GM12878 (cell line): Measurements from ENCODE around the gene PLXND1. TPM values are rescaled to one million over a fixed set of nuclear protein-coding genes. Genes with fewer than 3 reads are reported as not detected.

Experiments used
- SMC3 ChIP-seq: IDR thresholded peaks from 2 replicates; pipeline ENCODE4 v1.6.1; 2011; ENCODE audit warnings: low read length, improper control_type of control experiment, borderline replicate concordance
- ZNF384 ChIP-seq: IDR thresholded peaks from 2 replicates; pipeline ENCODE4 v1.6.1; 2012; ENCODE audit warnings: low read depth, mild to moderate bottlenecking, low read length, improper control_type of control experiment, borderline replicate concordance
- polyA plus RNA-seq, 11 experiments: library from polyadenylated mRNA; depleted of rRNA in 4 of 11; unstranded in 6 of 11; stranded (reverse) in 5 of 11; fragments of >200 nt; fragmentation: Nextera tagmentation in 4 of 11; fragmentation: Illumina TruSeq in 1 of 11; extraction: Ambion mirVana in 4 of 11; extraction: Trizol in 1 of 11; gene quantifications; 1 replicate in 1 of 11; 2 replicates in 10 of 11; pipeline versions ENCODE4 v1.2.1 to v1.2.3, GENCODE V29; 2011 to 2016; ENCODE audit warnings: inconsistent platforms in 2 of 11, missing spikeins in 2 of 11, low read depth in 1 of 11
- total RNA-seq, 4 experiments: library from RNA; depleted of rRNA in 3 of 4; stranded (reverse); fragments of >200 nt in 3 of 4; fragmentation: Illumina TruSeq in 1 of 4; extraction: Trizol in 1 of 4; gene quantifications; 2 replicates each; pipeline versions ENCODE4 v1.2.1 to v1.2.3, GENCODE V29; 2013 to 2021
- TF ChIP-seq, protein P1 (sequence below): IDR thresholded peaks from 2 replicates; pipeline ENCODE4 v1.6.1; 2012; ENCODE audit warnings: improper control_type of control experiment, low read depth, low read length; ENCODE audit not compliant: insufficient replicate concordance
- TF ChIP-seq, protein P2 (sequence below): fragments of 450-650 bp; formaldehyde crosslinking; IDR thresholded peaks from 2 replicates; pipeline ENCODE4 v1.4.0; 2020; ENCODE audit warnings: mild to moderate bottlenecking, moderate library complexity

The PLXND1 gene
- total and polyA plus RNA-seq, 10 of the 15 experiments (the other 5 are each of a cell fraction or from before 2014, with no cell fraction given), result 0.01 to 2.3 (median 0.72) TPM; not detected in 7

DNA sequence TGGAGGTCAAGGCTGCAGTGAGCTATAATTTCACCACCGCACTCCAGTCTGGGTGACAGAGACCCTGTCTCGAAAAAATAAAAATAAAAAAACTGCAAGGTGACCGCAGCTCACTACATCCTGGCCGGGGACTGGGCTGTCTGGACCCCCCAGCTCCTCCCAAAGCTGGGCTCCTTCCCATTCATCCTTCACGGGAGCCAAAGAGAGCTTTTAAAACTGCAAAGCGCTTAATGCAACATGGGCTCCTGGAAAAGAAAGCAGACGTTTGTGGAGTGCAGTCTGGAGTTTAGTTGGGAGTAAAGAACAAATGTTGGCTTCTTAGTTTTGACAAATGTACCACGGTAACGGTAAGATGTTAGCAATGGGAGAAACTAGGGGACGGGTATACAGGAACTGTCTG, 12.1 kb downstream of the PLXND1 start (continued):
- TF ChIP-seq, protein P1, sequence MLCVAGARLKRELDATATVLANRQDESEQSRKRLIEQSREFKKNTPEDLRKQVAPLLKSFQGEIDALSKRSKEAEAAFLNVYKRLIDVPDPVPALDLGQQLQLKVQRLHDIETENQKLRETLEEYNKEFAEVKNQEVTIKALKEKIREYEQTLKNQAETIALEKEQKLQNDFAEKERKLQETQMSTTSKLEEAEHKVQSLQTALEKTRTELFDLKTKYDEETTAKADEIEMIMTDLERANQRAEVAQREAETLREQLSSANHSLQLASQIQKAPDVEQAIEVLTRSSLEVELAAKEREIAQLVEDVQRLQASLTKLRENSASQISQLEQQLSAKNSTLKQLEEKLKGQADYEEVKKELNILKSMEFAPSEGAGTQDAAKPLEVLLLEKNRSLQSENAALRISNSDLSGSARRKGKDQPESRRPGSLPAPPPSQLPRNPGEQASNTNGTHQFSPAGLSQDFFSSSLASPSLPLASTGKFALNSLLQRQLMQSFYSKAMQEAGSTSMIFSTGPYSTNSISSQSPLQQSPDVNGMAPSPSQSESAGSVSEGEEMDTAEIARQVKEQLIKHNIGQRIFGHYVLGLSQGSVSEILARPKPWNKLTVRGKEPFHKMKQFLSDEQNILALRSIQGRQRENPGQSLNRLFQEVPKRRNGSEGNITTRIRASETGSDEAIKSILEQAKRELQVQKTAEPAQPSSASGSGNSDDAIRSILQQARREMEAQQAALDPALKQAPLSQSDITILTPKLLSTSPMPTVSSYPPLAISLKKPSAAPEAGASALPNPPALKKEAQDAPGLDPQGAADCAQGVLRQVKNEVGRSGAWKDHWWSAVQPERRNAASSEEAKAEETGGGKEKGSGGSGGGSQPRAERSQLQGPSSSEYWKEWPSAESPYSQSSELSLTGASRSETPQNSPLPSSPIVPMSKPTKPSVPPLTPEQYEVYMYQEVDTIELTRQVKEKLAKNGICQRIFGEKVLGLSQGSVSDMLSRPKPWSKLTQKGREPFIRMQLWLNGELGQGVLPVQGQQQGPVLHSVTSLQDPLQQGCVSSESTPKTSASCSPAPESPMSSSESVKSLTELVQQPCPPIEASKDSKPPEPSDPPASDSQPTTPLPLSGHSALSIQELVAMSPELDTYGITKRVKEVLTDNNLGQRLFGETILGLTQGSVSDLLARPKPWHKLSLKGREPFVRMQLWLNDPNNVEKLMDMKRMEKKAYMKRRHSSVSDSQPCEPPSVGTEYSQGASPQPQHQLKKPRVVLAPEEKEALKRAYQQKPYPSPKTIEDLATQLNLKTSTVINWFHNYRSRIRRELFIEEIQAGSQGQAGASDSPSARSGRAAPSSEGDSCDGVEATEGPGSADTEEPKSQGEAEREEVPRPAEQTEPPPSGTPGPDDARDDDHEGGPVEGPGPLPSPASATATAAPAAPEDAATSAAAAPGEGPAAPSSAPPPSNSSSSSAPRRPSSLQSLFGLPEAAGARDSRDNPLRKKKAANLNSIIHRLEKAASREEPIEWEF, result no peak
- TF ChIP-seq SMC3 (no peak), ZNF384 (no peak)
- TF ChIP-seq, protein P2, sequence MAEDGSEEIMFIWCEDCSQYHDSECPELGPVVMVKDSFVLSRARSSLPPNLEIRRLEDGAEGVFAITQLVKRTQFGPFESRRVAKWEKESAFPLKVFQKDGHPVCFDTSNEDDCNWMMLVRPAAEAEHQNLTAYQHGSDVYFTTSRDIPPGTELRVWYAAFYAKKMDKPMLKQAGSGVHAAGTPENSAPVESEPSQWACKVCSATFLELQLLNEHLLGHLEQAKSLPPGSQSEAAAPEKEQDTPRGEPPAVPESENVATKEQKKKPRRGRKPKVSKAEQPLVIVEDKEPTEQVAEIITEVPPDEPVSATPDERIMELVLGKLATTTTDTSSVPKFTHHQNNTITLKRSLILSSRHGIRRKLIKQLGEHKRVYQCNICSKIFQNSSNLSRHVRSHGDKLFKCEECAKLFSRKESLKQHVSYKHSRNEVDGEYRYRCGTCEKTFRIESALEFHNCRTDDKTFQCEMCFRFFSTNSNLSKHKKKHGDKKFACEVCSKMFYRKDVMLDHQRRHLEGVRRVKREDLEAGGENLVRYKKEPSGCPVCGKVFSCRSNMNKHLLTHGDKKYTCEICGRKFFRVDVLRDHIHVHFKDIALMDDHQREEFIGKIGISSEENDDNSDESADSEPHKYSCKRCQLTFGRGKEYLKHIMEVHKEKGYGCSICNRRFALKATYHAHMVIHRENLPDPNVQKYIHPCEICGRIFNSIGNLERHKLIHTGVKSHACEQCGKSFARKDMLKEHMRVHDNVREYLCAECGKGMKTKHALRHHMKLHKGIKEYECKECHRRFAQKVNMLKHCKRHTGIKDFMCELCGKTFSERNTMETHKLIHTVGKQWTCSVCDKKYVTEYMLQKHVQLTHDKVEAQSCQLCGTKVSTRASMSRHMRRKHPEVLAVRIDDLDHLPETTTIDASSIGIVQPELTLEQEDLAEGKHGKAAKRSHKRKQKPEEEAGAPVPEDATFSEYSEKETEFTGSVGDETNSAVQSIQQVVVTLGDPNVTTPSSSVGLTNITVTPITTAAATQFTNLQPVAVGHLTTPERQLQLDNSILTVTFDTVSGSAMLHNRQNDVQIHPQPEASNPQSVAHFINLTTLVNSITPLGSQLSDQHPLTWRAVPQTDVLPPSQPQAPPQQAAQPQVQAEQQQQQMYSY, result no peak
- TF ChIP-seq, all 136 proteins: peak for 0
